Omental fat pad (tissue), 4 donors: ENCODE measurements around the gene CLDN11. TPM values are rescaled to one million over a fixed set of nuclear protein-coding genes. Genes with fewer than 3 reads are reported as not detected.

Experiments used
- ATAC-seq: fragments of 150-250 bp; one replicate; pipeline ENCODE4 v1.9.1; 2016; ENCODE audit warnings: mild to moderate bottlenecking, moderate library complexity; ENCODE audit not compliant: low FRiP score
- DNase-seq: peaks from one replicate; pipeline ENCODE4 v3.0.0-alpha.2; 2019; ENCODE audit warnings: low spot score
- CTCF ChIP-seq, 3 donors: fragments of 450-650 bp; IDR thresholded peaks; one replicate each; pipeline ENCODE4 v1.5.1; 2016 to 2017; ENCODE audit warnings: antibody characterized with exemption in 3 of 3, mild to moderate bottlenecking in 3 of 3, moderate library complexity in 2 of 3
- total RNA-seq, 4 donors: library from RNA; depleted of rRNA; stranded (reverse); fragments of >200 nt; gene quantifications; one replicate each; pipeline ENCODE4 v1.1.0, GENCODE V29; 2016

The CLDN11 gene
- total RNA-seq, 4 donors from 2014 or later = 24.6 to 57.6 (median 47.8) TPM

- ATAC-seq (no peak), DNase-seq (no peak)
- no peak for TF ChIP-seq CTCF (IDR thresholded peaks at IDR 0.05)
These were observed 49.0 kb downstream of the CLDN11 start for GRCh38 chr3:170467571-170468147.

- ATAC-seq = peak; percentile 41
- no peak for TF ChIP-seq CTCF (IDR thresholded peaks at IDR 0.05)
- no peak for DNase-seq
These were observed 50.7 kb downstream of the CLDN11 start for GRCh38 chr3:170469151-170470062.

GRCh38 chr3:170470063-170471016 is 51.7 kb downstream of the CLDN11 start:
- ATAC-seq = peak; percentile 65
- no peak for TF ChIP-seq CTCF (IDR thresholded peaks at IDR 0.05)
- no peak for DNase-seq

GRCh38 chr3:170471149-170471548 is 52.5 kb downstream of the CLDN11 start:
- ATAC-seq = no peak
- TF ChIP-seq CTCF (IDR thresholded peaks at IDR 0.05) = no peak
- no peak for DNase-seq

GRCh38 chr3:170473358-170473757 is 54.7 kb downstream of the CLDN11 start:
- no peak for DNase-seq

More at GRCh38 chr3:170473358-170473757, 54.7 kb downstream of the CLDN11 start:
- TF ChIP-seq CTCF (IDR thresholded peaks at IDR 0.05) = no peak
- no peak for ATAC-seq
